ENCODE measurements around the gene ATRAID. TPM values are rescaled to one million over a fixed set of nuclear protein-coding genes. Genes with fewer than 3 reads are reported as not detected.

Gene ATRAID
- total RNA-seq, 2 donors from 2014 or later: 80.7 to 83.4 TPM

- H3K4me1 ChIP-seq: peaks cover 7% of the 10 kb centered on the region
- no peak for TF ChIP-seq CTCF (IDR thresholded peaks at IDR 0.05)
- H3K36me3 ChIP-seq: no peaks in the 10 kb centered on the region
- intact Hi-C loops (cut with DNase I): no loop called here
- no peak overlapping the region for H3K27ac ChIP-seq
- H3K9ac ChIP-seq (ENCODE audit: low read depth in 2 of 2, low read length in 2 of 2): no peak overlapping the region
- no peaks in the 10 kb centered on the region for H3K9me3 ChIP-seq
- H3K4me3 ChIP-seq: peak overlapping the region; percentile 19
- DNase-seq: no peak
- peaks cover 52% of the 10 kb centered on the region for H3K27me3 ChIP-seq
These were observed 52.5 kb downstream of the ATRAID start for GRCh38 chr2:27264253-27264752.

- no peak overlapping the region for H3K27ac ChIP-seq
- no peaks in the 10 kb centered on the region for H3K9me3 ChIP-seq
- DNase-seq: peak; percentile 67
- peaks cover 52% of the 10 kb centered on the region for H3K27me3 ChIP-seq
- H3K36me3 ChIP-seq: no peaks in the 10 kb centered on the region
- peaks cover 7% of the 10 kb centered on the region for H3K4me1 ChIP-seq
- TF ChIP-seq CTCF (IDR thresholded peaks at IDR 0.05): peak; percentile 26
- intact Hi-C loops (cut with DNase I): no loop called here
- peak overlapping the region; percentile 19 for H3K4me3 ChIP-seq
- peak overlapping the region in 1 of 2 donors; percentile 35 for H3K9ac ChIP-seq (ENCODE audit: low read depth in 2 of 2, low read length in 2 of 2)
These were observed 53.1 kb downstream of the ATRAID start for GRCh38 chr2:27264753-27265535.

- Histone ChIP-seq H3K4me1 (peaks cover 7% of the 10 kb centered on the region), H3K27ac (no peak overlapping the region), H3K4me3 (no peak overlapping the region), H3K36me3 (no peaks in the 10 kb centered on the region), H3K9ac (ENCODE audit: low read depth in 2 of 2, low read length in 2 of 2) (no peak overlapping the region), H3K9me3 (no peaks in the 10 kb centered on the region), H3K27me3 (peaks cover 52% of the 10 kb centered on the region)
- intact Hi-C loops (cut with DNase I): no loop called here
- DNase-seq: no peak
- no peak for TF ChIP-seq CTCF (IDR thresholded peaks at IDR 0.05)
These were observed 53.7 kb downstream of the ATRAID start for GRCh38 chr2:27265536-27265870.

Other genes starting within 250 kb of the ATRAID start
- 10 to 100 TPM; 21.6 to 22.0 TPM for gene MAPRE3, start 241.4 kb upstream of the ATRAID start, total RNA-seq
- gene TMEM214, start 179.1 kb upstream of the ATRAID start, total RNA-seq: 100 to 1,000 TPM in 1 of 2 donors, 10 to 100 TPM in 1; 76.6 to 121 TPM
- 10 to 100 TPM; 15.1 to 16.8 TPM for gene AGBL5, start 160.4 kb upstream of the ATRAID start, total RNA-seq
- 100 to 1,000 TPM; 272 to 331 TPM for gene OST4, start 140.4 kb upstream of the ATRAID start, total RNA-seq
- gene EMILIN1, start 133.4 kb upstream of the ATRAID start, total RNA-seq: 10 to 100 TPM; 20.2 to 43.0 TPM
- gene KHK, start 125.3 kb upstream of the ATRAID start, total RNA-seq: 10 to 100 TPM in 1 of 2 donors, 1 to 10 TPM in 1; 8.9 to 20.3 TPM
- gene CGREF1, start 92.9 kb upstream of the ATRAID start, total RNA-seq: 1 to 10 TPM; 1.3 to 3.1 TPM
- not detected for gene ABHD1, start 88.2 kb upstream of the ATRAID start, total RNA-seq
- gene PREB, start 77.4 kb upstream of the ATRAID start, total RNA-seq: 10 to 100 TPM; 42.7 to 72.1 TPM
- gene PRR30, start 72.6 kb upstream of the ATRAID start, total RNA-seq: not detected
- under 1 TPM; 0.05 to 0.07 TPM for gene TCF23, start 63.0 kb upstream of the ATRAID start, total RNA-seq
- 10 to 100 TPM; 19.4 to 57.5 TPM for gene SLC5A6, start 227 bp downstream of the ATRAID start, total RNA-seq
- 10 to 100 TPM; 11.1 to 49.1 TPM for gene CAD, start 5.3 kb downstream of the ATRAID start, total RNA-seq
- gene SLC30A3, start 51.0 kb downstream of the ATRAID start, total RNA-seq: not detected
- gene DNAJC5G, start 63.4 kb downstream of the ATRAID start, total RNA-seq: not detected
- under 1 TPM in 1 of 2 donors, not detected in 1; 0.24 TPM for gene TRIM54, start 70.4 kb downstream of the ATRAID start, total RNA-seq
- gene UCN, start 96.4 kb downstream of the ATRAID start, total RNA-seq: 1 to 10 TPM in 1 of 2 donors, under 1 TPM in 1; 0.74 to 1.0 TPM
- 10 to 100 TPM; 35.0 to 58.3 TPM for gene MPV17, start 111.1 kb downstream of the ATRAID start, total RNA-seq
- 10 to 100 TPM; 48.4 to 60.0 TPM for gene GTF3C2, start 144.7 kb downstream of the ATRAID start, total RNA-seq
- 10 to 100 TPM; 34.5 to 35.4 TPM for gene EIF2B4, start 158.3 kb downstream of the ATRAID start, total RNA-seq
- 10 to 100 TPM; 77.1 to 99.6 TPM for gene SNX17, start 158.6 kb downstream of the ATRAID start, total RNA-seq
- 10 to 100 TPM; 21.7 to 24.5 TPM for gene ZNF513, start 168.7 kb downstream of the ATRAID start, total RNA-seq
- gene PPM1G, start 197.6 kb downstream of the ATRAID start, total RNA-seq: 100 to 1,000 TPM in 1 of 2 donors, 10 to 100 TPM in 1; 63.0 to 119 TPM
- gene NRBP1, start 216.6 kb downstream of the ATRAID start, total RNA-seq: 10 to 100 TPM; 69.6 to 87.7 TPM
- 100 to 1,000 TPM in 1 of 2 donors, 10 to 100 TPM in 1; 91.8 to 147 TPM for gene KRTCAP3, start 230.3 kb downstream of the ATRAID start, total RNA-seq

Measured in colonic mucosa (tissue), 4 donors.